BLaER1 treated with 17β-estradiol and CSF1 and Interleukin-3, amounts not matched to agents 10 nM and 100 nM (cell line): ENCODE measurements around the gene ANKRD52.
A peak's percentile ranks its signal among the peaks of the same experiment; 100 is the strongest.

Experiments
- H3K27ac ChIP-seq, 11 experiments: shearing (Covaris generic); formaldehyde crosslinking; 2 replicates each; pipeline ENCODE4 v1.8.1; 2022
- H3K27me3 ChIP-seq, 11 experiments: shearing (Covaris generic); formaldehyde crosslinking; 2 replicates each; pipeline ENCODE4 v1.8.1; 2022
- H3K36me3 ChIP-seq, 11 experiments: shearing (Covaris generic); formaldehyde crosslinking; 2 replicates each; pipeline ENCODE4 v1.8.1; 2022
- H3K4me1 ChIP-seq, 10 experiments: shearing (Covaris generic); formaldehyde crosslinking; 2 replicates each; pipeline ENCODE4 v1.8.1; 2022
- H3K4me2 ChIP-seq, 11 experiments: shearing (Covaris generic); formaldehyde crosslinking; 2 replicates each; pipeline ENCODE4 v1.8.1; 2022
- H3K4me3 ChIP-seq, 10 experiments: shearing (Covaris generic); formaldehyde crosslinking; 2 replicates each; pipeline ENCODE4 v1.8.1; 2022
- H3K9ac ChIP-seq, 11 experiments: shearing (Covaris generic); formaldehyde crosslinking; 2 replicates each; pipeline ENCODE4 v1.8.1; 2022
- H3K9me3 ChIP-seq, 11 experiments: shearing (Covaris generic); formaldehyde crosslinking; replicated peaks in 1 of 11; 2 replicates each; pipeline ENCODE4 v1.8.1; 2022
- H4K20me1 ChIP-seq, 11 experiments: shearing (Covaris generic); formaldehyde crosslinking; 2 replicates each; pipeline ENCODE4 v1.8.1; 2022
- Cebpa-rat ChIP-seq, 11 experiments: shearing (Covaris generic); IDR thresholded peaks; 2 replicates each; pipeline ENCODE4 v1.8.1; 2022

The ANKRD52 gene

DNA sequence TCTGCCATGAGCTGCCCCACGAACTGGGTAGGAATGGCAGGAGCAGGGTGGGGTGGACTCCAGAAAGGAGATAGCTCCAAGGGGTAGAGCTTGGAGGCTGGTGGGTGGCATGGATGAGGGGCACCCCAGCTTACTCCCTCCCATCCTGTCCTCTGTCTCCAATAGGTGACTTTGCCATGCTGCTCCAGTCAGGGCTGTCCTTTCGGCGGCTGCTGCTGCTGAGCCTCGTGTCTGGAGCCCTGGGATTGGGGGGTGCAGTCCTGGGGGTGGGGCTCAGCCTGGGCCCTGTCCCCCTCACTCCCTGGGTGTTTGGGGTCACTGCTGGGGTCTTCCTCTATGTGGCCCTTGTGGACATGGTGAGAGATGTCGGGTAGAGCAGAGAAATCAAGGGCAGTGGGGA is 21.2 kb downstream of the ANKRD52 start:
- Histone ChIP-seq H3K4me1 (peaks cover 0 to 2% (median 0%) of the 10 kb centered on the region in 10 experiments; a peak in 1 of 20 replicates), H3K9me3 (no peaks in the 10 kb centered on the region), H3K4me2 (no peak overlapping the region), H3K36me3 (peaks cover 37 to 58% (median 53%) of the 10 kb centered on the region in 11 experiments), H3K9ac (no peak overlapping the region), H3K4me3 (no peak overlapping the region), H4K20me1 (peaks cover 0 to 50% (median 5%) of the 10 kb centered on the region in 11 experiments; a peak in 9 of 22 replicates), H3K27me3 (no peaks in the 10 kb centered on the region), H3K27ac (no peak overlapping the region)
- no peak for TF ChIP-seq Cebpa-rat (IDR thresholded peaks at IDR 0.05)

GRCh38 chr12:56236091-56236490 is 22.1 kb downstream of the ANKRD52 start:
- Histone ChIP-seq H3K27ac (no peak overlapping the region), H3K9me3 (no peaks in the 10 kb centered on the region), H3K4me2 (no peak overlapping the region), H4K20me1 (peaks cover 0 to 41% (median 0%) of the 10 kb centered on the region in 11 experiments; a peak in 5 of 22 replicates), H3K36me3 (peaks cover 30 to 49% (median 44%) of the 10 kb centered on the region in 11 experiments), H3K4me1 (peaks cover 0 to 11% (median 4%) of the 10 kb centered on the region in 10 experiments; a peak in 10 of 20 replicates), H3K9ac (no peak overlapping the region), H3K27me3 (no peaks in the 10 kb centered on the region), H3K4me3 (no peak overlapping the region)
- TF ChIP-seq Cebpa-rat (IDR thresholded peaks at IDR 0.05): no peak

- no peak for TF ChIP-seq Cebpa-rat (IDR thresholded peaks at IDR 0.05)
- H3K9me3 ChIP-seq: no peaks in the 10 kb centered on the region
- no peak overlapping the region for H3K4me3 ChIP-seq
- no peak overlapping the region for H3K27ac ChIP-seq
- no peak overlapping the region for H3K9ac ChIP-seq
- peaks cover 0 to 34% (median 0%) of the 10 kb centered on the region in 11 experiments; a peak in 5 of 22 replicates for H4K20me1 ChIP-seq
- H3K4me1 ChIP-seq: peaks cover 7 to 23% (median 16%) of the 10 kb centered on the region in 10 experiments; a peak in 18 of 20 replicates
- no peaks in the 10 kb centered on the region for H3K27me3 ChIP-seq
- peaks cover 18 to 37% (median 33%) of the 10 kb centered on the region in 11 experiments for H3K36me3 ChIP-seq
- no peak overlapping the region for H3K4me2 ChIP-seq
These were observed 23.3 kb downstream of the ANKRD52 start for GRCh38 chr12:56234746-56235436.

- 0 out of 22 replicates have a peak overlapping the region, but pooled peaks of 2 of the 11 experiments have one; percentile 9 to 19 for H3K9ac ChIP-seq
- no peaks in the 10 kb centered on the region for H3K27me3 ChIP-seq
- no peak overlapping the region for H3K27ac ChIP-seq
- peaks cover 2 to 18% (median 4%) of the 10 kb centered on the region in 11 experiments; a peak in 13 of 22 replicates for H3K36me3 ChIP-seq
- H3K9me3 ChIP-seq: no peaks in the 10 kb centered on the region
- TF ChIP-seq Cebpa-rat (IDR thresholded peaks at IDR 0.05): no peak
- H3K4me1 ChIP-seq: peaks cover 7 to 41% (median 33%) of the 10 kb centered on the region in 10 experiments; a peak in 18 of 20 replicates
- peak overlapping the region in 5 of 11 experiments; percentile 47 to 77 (median 68); a peak in 5 of 22 replicates for H3K4me2 ChIP-seq
- H4K20me1 ChIP-seq: peaks cover 0 to 3% (median 0%) of the 10 kb centered on the region in 11 experiments; a peak in 2 of 22 replicates
- H3K4me3 ChIP-seq: no peak overlapping the region
These were observed 27.0 kb downstream of the ANKRD52 start for GRCh38 chr12:56231184-56231582.

- H3K27ac ChIP-seq: peak overlapping the region in 3 of 11 experiments; percentile 39 to 60 (median 53); a peak in 4 of 22 replicates
- peak overlapping the region in 4 of 11 experiments; percentile 17 to 45 (median 26); a peak in 4 of 22 replicates for H3K9ac ChIP-seq
- H3K27me3 ChIP-seq: no peaks in the 10 kb centered on the region
- H4K20me1 ChIP-seq: no peaks in the 10 kb centered on the region; a peak in 1 of 22 replicates
- H3K4me2 ChIP-seq: peak overlapping the region; percentile 39 to 80 (median 66)
- H3K36me3 ChIP-seq: peaks cover 0 to 20% (median 5%) of the 10 kb centered on the region in 11 experiments; a peak in 6 of 22 replicates
- H3K4me1 ChIP-seq: peaks cover 9 to 46% (median 36%) of the 10 kb centered on the region in 10 experiments; a peak in 19 of 20 replicates
- no peaks in the 10 kb centered on the region for H3K9me3 ChIP-seq
- H3K4me3 ChIP-seq: no peak overlapping the region
- no peak for TF ChIP-seq Cebpa-rat (IDR thresholded peaks at IDR 0.05)
These were observed 27.6 kb downstream of the ANKRD52 start for GRCh38 chr12:56230432-56231183.

GRCh38 chr12:56229916-56230431 is 28.2 kb downstream of the ANKRD52 start, which contains the start of gene SLC39A5:
Gene SLC39A5 (plus strand): TSS chr12:56230051. CDS start chr12:56231275, 1,224 bp downstream.
- TF ChIP-seq Cebpa-rat (IDR thresholded peaks at IDR 0.05): no peak
- H3K36me3 ChIP-seq: peaks cover 0 to 21% (median 5%) of the 10 kb centered on the region in 11 experiments; a peak in 6 of 22 replicates
- H3K9me3 ChIP-seq: no peaks in the 10 kb centered on the region
- H4K20me1 ChIP-seq: no peaks in the 10 kb centered on the region; a peak in 1 of 22 replicates
- no peak within 1 kb of the TSS for H3K4me3 ChIP-seq
- peaks cover 15 to 53% (median 43%) of the 10 kb centered on the region in 10 experiments; a peak in 19 of 20 replicates for H3K4me1 ChIP-seq
- no peaks in the 10 kb centered on the region for H3K27me3 ChIP-seq
- H3K4me2 ChIP-seq: peak within 1 kb of the TSS; percentile 39 to 80 (median 66)
- peak within 1 kb of the TSS in 7 of 11 experiments; percentile 8 to 60 (median 44); a peak in 9 of 22 replicates for H3K27ac ChIP-seq
- peak within 1 kb of the TSS in 5 of 11 experiments; percentile 17 to 45 (median 26); a peak in 4 of 22 replicates for H3K9ac ChIP-seq

DNA sequence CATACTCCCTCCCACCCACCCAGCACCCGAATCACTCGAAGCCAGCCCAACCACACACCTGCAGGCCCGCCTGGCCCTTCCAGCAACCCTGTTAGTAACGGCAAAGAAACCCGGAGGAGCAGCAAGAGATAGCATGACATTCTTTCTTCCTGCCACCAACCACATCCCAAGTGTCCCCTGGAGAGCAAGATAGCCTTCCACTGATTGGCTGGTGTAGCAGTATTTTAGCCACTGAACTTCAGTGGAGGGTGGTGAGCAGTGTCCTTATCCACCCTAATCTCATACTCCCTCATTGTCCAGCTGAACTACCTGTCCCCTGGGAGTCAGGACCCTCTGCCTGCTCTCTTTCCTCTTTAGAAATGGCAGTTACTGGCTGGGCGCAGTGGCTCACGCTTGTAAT is 29.1 kb downstream of the ANKRD52 start:
- 0 out of 22 replicates have a peak overlapping the region, but pooled peaks of 1 of the 11 experiments have one; percentile 26 for H3K9ac ChIP-seq
- TF ChIP-seq Cebpa-rat (IDR thresholded peaks at IDR 0.05): no peak
- no peaks in the 10 kb centered on the region for H3K27me3 ChIP-seq
- peaks cover 0 to 21% (median 5%) of the 10 kb centered on the region in 11 experiments; a peak in 6 of 22 replicates for H3K36me3 ChIP-seq
- peaks cover 19 to 58% (median 48%) of the 10 kb centered on the region in 10 experiments; a peak in 19 of 20 replicates for H3K4me1 ChIP-seq
- no peaks in the 10 kb centered on the region for H4K20me1 ChIP-seq
- peak overlapping the region in 7 of 11 experiments; percentile 8 to 60 (median 44); a peak in 9 of 22 replicates for H3K27ac ChIP-seq
- H3K9me3 ChIP-seq: no peaks in the 10 kb centered on the region
- no peak overlapping the region for H3K4me3 ChIP-seq
- peak overlapping the region in 9 of 11 experiments; percentile 39 to 80 (median 68); a peak in 17 of 22 replicates for H3K4me2 ChIP-seq

DNA sequence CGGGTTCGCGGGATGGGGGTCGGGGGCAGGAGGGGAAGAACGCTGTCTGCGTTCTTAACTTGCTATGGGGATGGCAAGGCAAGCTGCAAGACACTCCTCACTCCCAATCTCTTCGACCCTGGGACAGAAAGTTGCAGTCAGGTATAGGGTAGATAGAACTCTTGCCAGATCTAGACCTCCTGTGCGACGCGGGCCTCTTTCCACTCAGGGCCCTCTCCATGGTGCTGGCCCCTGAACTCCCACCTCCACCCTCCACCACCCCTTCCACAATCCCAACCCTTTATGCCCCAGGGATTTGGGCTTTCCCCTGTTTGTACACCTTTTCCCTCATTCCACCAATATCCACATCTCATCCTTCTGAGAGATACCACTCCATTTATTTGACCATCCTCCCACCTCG is 33.2 kb downstream of the ANKRD52 start:
- H3K27me3 ChIP-seq: no peaks in the 10 kb centered on the region
- H3K9me3 ChIP-seq: no peaks in the 10 kb centered on the region
- H3K4me1 ChIP-seq: peaks cover 34 to 72% (median 58%) of the 10 kb centered on the region in 10 experiments
- H3K4me3 ChIP-seq: peak overlapping the region; percentile 65 to 79 (median 74)
- H4K20me1 ChIP-seq: peaks cover 0 to 6% (median 0%) of the 10 kb centered on the region in 11 experiments; a peak in 7 of 22 replicates
- TF ChIP-seq Cebpa-rat (IDR thresholded peaks at IDR 0.05): no peak
- peak overlapping the region; percentile 68 to 85 (median 81); a peak in 21 of 22 replicates for H3K9ac ChIP-seq
- peak overlapping the region; percentile 86 to 98 (median 95) for H3K4me2 ChIP-seq
- H3K36me3 ChIP-seq: peaks cover 0 to 21% (median 5%) of the 10 kb centered on the region in 11 experiments; a peak in 6 of 22 replicates
- peak overlapping the region in 7 of 11 experiments; percentile 39 to 93 (median 70); a peak in 12 of 22 replicates for H3K27ac ChIP-seq
